Stimulated activated CD8-positive, alpha-beta memory T cell treated with anti-CD3 and anti-CD28 coated beads, Interleukin-7, amount 100 ng/mL, for 24 hours (primary cell): ENCODE data around the gene NPR3.

Source experiments
- DNase-seq: peaks from one replicate; pipeline ENCODE4 v3.0.0-alpha.2; 2020; ENCODE audit warnings: low read depth

Gene NPR3

DNA sequence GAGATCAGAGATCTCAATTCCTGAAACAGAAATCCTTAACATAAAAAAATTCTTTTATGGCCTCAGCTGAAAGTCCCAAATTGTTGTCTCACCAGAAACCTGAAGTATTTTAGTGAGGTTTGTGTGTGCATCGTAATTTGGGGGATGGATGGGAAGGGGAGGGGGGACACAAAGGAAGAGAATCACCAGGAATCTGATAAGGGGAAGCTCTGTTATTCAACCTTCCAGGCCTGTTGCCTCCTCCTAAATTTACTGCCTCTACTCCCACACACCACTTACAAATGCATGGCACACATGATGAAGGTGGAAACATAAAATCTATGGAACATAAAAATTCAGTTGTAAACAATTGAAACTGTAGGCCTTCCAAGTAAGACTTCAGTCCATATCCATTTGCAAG lies 97.7 kb downstream of the NPR3 start:
- no peak for DNase-seq

DNA sequence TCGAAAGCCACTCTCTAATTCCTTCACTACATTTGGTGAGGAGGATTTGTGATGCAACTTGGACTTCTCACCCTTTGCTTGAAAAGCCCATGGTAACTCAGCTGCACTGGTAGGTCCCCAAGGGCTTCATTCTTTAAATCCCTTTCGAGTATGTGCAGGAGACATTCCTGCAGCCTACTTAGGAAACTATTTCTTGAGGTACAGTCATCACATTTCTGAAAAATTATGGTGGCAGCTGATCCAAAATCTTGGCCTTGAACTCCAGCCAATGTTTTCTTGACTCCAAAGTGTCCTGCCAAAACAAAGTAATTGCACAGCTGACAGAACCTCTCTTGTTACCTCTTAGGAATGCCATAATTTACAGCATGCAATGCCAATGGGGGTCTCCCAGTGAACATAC lies 99.7 kb downstream of the NPR3 start:
- DNase-seq = no peak

DNA sequence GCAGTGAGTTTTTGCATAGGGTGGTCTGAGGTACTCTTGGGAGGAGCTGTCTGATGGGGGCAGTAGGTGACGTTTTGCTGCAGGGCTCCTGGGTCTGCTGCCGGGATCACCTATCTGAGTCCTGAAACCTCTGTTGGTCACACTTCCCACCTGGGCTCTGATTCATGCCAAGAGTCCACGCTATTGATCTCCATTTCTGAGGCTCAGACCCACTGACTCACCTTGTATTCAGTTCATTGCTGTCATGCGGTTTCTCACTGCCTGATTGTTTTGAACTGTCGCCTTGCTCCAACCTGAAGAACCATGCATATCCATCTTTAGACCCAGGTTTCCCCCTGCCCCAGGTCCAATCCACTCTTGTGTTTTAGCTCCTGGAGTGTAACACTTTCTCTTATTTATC lies 101.3 kb downstream of the NPR3 start:
- no peak for DNase-seq

DNA sequence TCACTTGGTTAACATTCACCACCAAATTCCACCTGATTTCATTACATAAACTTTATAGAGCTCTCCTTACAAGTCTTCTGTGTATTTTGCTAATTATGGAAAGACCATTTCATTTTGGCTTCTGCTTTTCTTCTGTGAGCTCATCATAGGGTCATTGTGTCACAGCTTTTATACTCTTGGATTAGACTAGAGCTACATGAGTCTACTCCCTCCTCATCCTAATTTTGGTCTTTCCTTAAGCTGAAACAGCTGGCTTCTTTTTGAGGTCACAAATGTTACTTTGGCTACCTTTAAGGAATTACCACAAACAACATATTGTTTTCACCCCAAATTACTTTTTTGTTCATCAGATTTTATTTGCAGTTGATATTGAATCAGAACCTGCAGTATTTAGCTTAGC lies 103.0 kb downstream of the NPR3 start:
- DNase-seq = no peak

DNA sequence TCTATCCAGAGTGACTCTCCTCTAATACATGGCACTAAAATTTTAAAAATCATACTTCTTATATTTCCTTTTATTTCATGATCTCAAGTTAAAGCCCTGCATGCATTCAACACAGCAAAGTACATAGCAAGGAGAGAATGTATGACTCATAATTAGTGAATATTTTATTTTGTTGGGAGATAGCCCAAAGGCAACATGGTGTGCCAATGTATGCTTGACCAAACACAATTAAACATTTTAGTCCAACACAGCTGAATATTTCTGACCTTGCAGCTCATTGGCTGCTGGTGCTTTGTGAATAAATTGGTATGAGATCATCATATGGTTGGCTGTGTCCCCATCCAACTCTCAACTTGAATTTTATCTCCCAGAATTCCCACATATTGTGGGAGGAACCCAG lies 103.5 kb downstream of the NPR3 start:
- DNase-seq = no peak

DNA sequence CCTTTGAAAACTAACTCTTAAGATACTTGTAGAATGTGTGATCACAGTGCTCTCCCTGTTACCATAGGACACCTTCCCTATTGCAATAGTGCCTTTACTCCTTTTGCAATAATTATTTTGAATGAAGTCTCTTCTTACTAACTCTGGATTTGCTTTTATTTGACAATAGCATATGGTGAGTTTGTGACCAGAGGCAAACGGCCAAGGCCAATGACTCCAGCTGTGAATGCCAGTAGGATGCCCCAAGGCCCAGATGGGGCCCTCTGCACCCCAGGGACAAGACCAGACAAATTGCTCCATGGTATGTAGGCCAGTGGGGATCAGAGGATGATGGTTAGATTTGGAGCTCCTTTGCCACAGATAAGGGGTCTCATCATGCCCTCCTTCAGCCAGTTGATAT lies 116.9 kb downstream of the NPR3 start:
- no peak for DNase-seq

DNA sequence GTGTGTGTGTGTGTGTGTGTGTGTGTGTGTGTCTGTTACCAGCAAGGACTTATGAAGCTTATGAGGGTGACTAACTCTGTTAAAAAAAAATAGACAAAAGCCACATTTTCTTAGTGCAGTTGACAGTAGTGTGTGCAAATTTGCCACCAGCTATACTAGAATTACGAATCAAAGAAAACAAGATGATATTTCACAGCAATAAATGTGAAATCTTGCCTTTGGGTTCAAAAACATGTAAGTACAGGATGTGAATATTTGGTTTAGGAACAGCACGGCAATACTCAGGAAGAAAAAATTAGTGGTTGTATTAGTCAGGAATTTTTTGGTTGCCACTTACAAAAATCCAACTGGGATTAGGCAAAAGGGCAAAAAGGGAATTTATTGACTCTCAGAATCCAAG lies 117.4 kb downstream of the NPR3 start:
- DNase-seq = no peak

DNA sequence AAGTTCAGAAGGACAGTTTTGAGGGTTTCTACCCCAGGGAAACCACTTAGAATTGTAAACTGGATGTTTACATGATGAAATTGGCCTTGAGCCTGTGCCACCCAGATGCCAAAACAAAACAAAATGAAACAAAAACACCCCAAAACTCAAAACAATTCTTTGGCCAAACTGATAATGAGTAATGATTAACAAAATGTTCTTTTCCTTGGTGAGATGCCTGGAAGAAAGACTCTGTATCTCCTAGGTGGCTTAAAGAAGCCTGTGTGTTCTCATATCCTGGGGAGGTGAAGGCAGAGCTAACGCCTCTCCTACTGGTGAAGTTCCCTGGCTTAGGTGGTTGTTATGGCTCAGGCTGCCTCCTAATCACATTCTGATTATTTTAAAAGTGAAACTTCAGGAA lies 120.5 kb downstream of the NPR3 start:
- no peak for DNase-seq

DNA sequence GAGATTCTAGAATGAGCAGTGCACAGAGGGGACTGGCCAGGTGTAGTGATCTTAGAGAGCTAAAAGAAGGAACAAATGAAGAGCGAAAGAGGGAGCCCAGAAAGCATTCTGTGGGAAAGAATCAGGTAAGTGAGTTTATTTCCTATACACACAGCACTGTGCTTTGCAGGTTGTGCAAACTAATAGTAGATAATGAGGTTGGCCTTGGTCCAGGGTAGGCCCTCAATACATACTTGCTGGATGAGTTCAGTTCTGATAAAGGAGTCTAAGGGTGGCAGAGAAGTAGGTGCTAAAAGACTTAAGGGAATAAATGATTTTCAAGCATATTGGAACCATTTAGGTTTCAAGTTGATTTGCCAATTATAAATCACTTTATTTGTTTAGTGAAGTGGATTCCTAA lies 122.0 kb downstream of the NPR3 start:
- DNase-seq = no peak

DNA sequence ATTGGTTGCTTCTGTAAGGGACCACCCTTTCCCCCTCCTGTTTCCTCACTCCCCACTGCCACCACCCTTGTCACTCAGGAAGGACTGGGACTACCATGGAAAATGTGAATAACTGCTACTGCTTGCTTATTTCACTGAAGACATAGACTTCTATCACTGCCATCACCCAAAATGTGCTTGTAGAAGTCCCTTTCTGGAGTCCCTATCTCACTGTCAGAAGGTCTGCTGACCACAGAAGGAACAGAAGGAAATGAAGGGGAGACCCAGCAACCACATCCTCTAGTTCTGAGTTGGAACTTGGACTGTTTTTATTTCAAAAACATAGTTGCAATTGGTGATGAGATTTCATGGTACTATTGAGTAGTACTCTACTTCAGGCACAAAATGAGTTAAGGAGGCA lies 122.5 kb downstream of the NPR3 start:
- DNase-seq = no peak

DNA sequence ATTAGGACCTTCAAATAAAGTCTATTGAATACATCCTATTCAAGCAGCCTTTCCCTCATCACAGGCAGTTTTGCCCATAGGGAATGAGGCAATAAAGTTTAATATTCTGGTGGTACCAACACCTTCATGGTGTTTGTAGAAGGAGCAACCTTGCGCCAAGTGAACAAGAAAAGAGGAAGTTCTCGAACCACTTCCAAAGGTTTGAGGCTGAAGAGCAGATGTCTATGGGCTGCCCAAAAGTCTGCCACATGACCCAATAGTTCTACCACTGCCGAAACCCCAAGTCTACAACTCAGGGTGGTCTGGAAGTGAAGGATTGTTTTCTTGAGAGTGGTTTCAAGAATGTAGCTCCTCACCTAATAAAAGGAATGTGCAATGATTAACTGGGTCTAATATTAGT lies 123.1 kb downstream of the NPR3 start:
- DNase-seq = no peak

DNA sequence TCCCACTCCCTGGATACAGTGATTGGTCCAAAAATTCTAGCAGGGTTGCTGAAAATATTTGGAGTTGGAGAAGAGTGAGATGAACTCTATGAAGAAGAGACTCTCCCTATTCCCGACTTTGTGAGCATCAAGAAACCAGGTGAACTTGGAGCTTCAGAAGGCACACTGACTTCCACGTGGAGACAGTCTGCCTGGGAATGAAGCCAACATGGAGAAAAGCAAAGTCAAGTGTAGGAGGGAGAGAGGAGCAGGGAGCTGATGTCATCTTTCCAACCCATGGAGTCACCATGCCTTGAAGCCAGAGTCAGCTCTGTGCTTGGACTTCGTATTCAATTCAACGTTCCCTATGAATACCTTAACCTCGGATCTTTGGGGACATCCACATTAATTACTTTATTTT lies 125.1 kb downstream of the NPR3 start:
- DNase-seq = no peak

DNA sequence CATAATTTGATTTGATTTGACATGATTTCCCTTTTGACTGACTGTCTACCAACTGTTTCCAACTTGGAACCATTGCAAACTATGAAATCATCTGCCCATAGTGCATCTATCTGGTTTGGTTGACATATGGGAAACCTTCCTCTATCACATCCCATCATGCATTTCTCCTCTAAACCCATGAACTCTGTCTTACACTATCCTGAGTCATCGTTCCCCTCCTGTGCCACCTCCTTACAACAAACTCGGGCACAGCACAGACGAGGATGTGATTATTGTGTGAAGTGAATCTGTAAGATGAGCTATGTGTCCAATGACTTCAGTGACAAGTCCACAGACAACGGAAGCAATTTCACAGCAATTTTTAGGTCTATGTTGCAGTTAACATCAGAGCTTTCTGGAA lies 126.1 kb downstream of the NPR3 start:
- no peak for DNase-seq

DNA sequence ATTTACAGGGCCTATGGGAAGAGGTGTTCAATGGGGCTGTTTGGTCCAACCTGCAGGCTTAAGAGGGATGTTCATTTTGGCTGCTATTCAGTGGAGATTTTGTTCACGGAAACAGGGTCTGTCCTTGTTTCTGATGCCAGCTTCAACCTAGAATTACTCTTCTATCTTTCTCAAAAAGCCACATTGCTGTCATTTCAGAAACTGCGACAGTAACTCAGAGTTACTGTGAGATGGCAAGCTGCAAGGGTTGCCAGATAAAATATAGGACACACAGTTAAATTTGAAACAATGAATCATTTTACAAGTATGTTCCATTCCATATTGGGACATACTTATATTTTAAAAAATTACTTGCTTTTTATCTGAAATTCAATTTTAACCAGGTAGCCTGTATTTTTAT lies 128.0 kb downstream of the NPR3 start:
- no peak for DNase-seq

DNA sequence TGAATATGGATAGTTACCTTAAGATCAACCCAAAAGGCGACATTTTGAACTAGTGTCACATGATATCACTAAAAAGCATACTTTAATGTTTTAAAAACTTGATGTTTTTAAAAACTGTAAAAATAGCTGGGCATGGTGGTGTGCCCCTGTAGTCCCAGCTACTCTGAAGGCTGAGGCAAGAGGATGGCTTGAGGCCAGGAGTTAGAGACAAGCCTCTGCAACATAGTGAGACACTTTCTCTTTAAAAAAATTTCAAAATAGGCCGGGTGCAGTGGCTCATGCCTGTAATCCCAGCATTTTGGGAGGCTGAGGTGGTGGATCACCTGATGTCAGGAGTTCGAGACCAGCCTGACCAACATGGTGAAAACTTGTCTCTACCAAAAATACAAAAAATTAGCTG lies 129.5 kb downstream of the NPR3 start:
- DNase-seq = no peak
